ENCODE measurements around the gene PHKG1.

DNA sequence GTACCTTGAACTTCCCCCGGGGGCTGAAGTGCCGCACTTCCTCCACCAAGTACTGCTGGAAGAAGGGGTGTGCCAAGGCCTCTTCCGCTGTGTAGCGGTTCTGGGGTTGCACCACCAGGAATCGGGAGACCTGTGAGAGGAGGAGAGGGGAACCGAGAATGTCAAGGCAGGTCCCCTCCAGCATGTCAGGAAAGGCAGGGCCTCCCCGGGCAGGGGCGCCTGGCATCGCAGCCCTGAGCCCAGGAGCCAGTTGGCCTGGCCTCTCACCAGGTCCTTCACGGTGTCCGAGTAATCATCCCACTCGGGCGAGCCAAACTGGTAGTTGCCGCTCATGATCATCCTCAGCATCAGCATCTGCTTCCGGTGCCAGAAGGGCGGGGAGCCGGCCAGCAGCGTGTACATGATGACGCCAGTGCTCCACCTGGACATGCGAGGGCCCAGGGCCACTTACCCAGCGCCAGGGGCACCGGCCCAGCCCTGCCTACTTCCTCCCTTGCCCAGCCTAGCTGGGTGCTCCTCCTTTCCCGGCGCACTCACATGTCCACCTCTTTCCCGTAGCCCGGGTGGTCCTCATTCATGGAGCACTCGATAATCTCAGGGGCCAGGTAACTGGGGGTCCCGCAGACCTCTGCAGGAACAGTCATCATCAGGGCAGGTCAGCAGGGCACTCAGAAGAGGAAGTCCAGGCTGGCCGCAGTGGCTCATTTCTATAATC is 11.0 kb downstream of the PHKG1 start:
- TF ChIP-seq POLR2A (IDR thresholded peaks at IDR 0.05; ENCODE audit: low read length), result no peak
- TF ChIP-seq GATA1 (IDR thresholded peaks at IDR 0.05; ENCODE audit: low read depth, low read length), result no peak

Measured in erythroblast (primary cell).